PC-9 (cell line): Measurements from ENCODE around the gene SLC44A3. TPM values are rescaled to one million over a fixed set of nuclear protein-coding genes. Genes with fewer than 3 reads are reported as not detected.
A peak's percentile ranks its signal among the peaks of the same experiment; 100 is the strongest.

Experiments
- BruUV-seq: library from RNA; stranded (reverse); fragments of 400-500 nt; replicated peaks from 2 replicates; lab custom pipeline; 2021; lab: Mats Ljungman, UMichigan
- CTCF ChIA-PET: fragments of 300-600 bp; sonication (Branson Sonifier 250); formaldehyde crosslinking; loops from one replicate; lab custom pipeline; 2022; ENCODE audit warnings: antibody characterized with exemption; lab: Charles Lee
- POLR2A ChIA-PET: fragments of 300-600 bp; sonication (Branson Sonifier 250); formaldehyde crosslinking; loops from one replicate; lab custom pipeline; 2022; ENCODE audit warnings: antibody characterized with exemption; ENCODE audit not compliant: unreplicated experiment; lab: Charles Lee
- DNase-seq, 2 experiments: peaks; one replicate each; pipeline versions ENCODE4 v3.0.0 to v3.0.0-alpha.2; 2015 to 2022; ENCODE audit warnings: mixed read lengths in 1 of 2
- H2AFZ ChIP-seq: fragments of 200-600 bp; sonication (generic); 2 replicates; pipeline ENCODE4 v1.8.1; 2017; ENCODE audit warnings: antibody characterized with exemption
- H3F3A ChIP-seq: fragments of 200-600 bp; sonication (generic); 2 replicates; pipeline ENCODE4 v1.8.1; 2017; ENCODE audit warnings: antibody characterized with exemption, mild to moderate bottlenecking, low read depth; ENCODE audit not compliant: insufficient read depth
- H3K27ac ChIP-seq: fragments of 200-600 bp; sonication (generic); 2 replicates; pipeline ENCODE4 v1.6.1; 2016; ENCODE audit warnings: mixed run types
- H3K27me3 ChIP-seq: fragments of 200-600 bp; sonication (generic); 2 replicates; pipeline ENCODE4 v1.6.1; 2016; ENCODE audit warnings: low read depth, mixed run types; ENCODE audit not compliant: insufficient read depth
- H3K36me3 ChIP-seq: fragments of 200-600 bp; sonication (generic); 2 replicates; pipeline ENCODE4 v1.6.1; 2016; ENCODE audit warnings: low read depth, mixed run types
- H3K4me1 ChIP-seq: fragments of 200-600 bp; sonication (generic); replicated peaks from 2 replicates; pipeline ENCODE4 v1.6.1; 2016; ENCODE audit warnings: mixed run types; ENCODE audit not compliant: insufficient read depth
- H3K4me2 ChIP-seq: fragments of 200-600 bp; sonication (generic); 2 replicates; pipeline ENCODE4 v1.6.1; 2017; ENCODE audit warnings: mixed run types
- H3K4me3 ChIP-seq: fragments of 200-600 bp; sonication (generic); 2 replicates; pipeline ENCODE4 v1.6.1; 2016; ENCODE audit warnings: mixed run types
- H3K79me2 ChIP-seq: fragments of 200-600 bp; sonication (generic); 2 replicates; pipeline ENCODE4 v1.6.1; 2017; ENCODE audit warnings: low read depth, mixed run types
- H3K9me2 ChIP-seq: fragments of 200-600 bp; sonication (generic); 2 replicates; pipeline ENCODE4 v1.8.1; 2017; ENCODE audit warnings: mild to moderate bottlenecking; ENCODE audit not compliant: insufficient read depth
- H3K9me3 ChIP-seq: fragments of 200-600 bp; sonication (generic); 2 replicates; pipeline ENCODE4 v1.8.1; 2016; ENCODE audit warnings: low read depth; ENCODE audit not compliant: insufficient read depth
- H4K20me1 ChIP-seq: fragments of 200-600 bp; sonication (generic); 2 replicates; pipeline ENCODE4 v1.8.1; 2017; ENCODE audit not compliant: insufficient read depth
- CTCF ChIP-seq: fragments of 200-600 bp; sonication (generic); conservative IDR thresholded peaks from 2 replicates; pipeline ENCODE4 v1.6.1; 2017; ENCODE audit warnings: mixed run types, antibody characterized with exemption, mild to moderate bottlenecking, moderate library complexity
- EZH2 ChIP-seq: fragments of 200-600 bp; sonication (generic); IDR thresholded peaks from 2 replicates; pipeline ENCODE4 v1.8.0; 2017; ENCODE audit warnings: antibody characterized with exemption, low read depth
- intact Hi-C: fragments of 100-400 bp; cut with micrococcal nuclease; formaldehyde crosslinking; loops from one replicate; pipeline ENCODE4 v1.10.0; 2022; ENCODE audit not compliant: unreplicated experiment
- total RNA-seq: library from RNA; stranded (reverse); gene quantifications from 2 replicates; pipeline ENCODE4 v1.2.3, GENCODE V29; 2021

Gene SLC44A3
- total RNA-seq, 1 experiment from 2014 or later, result 17.5 TPM

- no peaks in the 10 kb centered on the region for H3K27me3 ChIP-seq
- ChIA-PET POLR2A (interaction anchor here (0.6 kb wide), 2 partner anchors 71 to 96 kb away, joined by 4 to 6 read pairs; no protein-coding TSS in a partner anchor), CTCF (no interaction called here)
- peaks cover 75% of the 10 kb centered on the region for H3K4me1 ChIP-seq
- DNase-seq, result peak; percentile 63 to 82
- no peaks in the 10 kb centered on the region for H3K9me3 ChIP-seq
- peaks cover 24% of the 10 kb centered on the region for H3F3A ChIP-seq
- intact Hi-C loops, result loop anchor here (2.0 to 5.0 kb wide), 6 partner anchors 47 to 398 kb away; partner anchors contain the start of gene RWDD3
- H3K4me3 ChIP-seq, result peak overlapping the region; percentile 67
- H3K79me2 ChIP-seq, result peaks cover 78% of the 10 kb centered on the region
- no peak for TF ChIP-seq EZH2
- no peak for TF ChIP-seq CTCF
- TSS peak; percentile 37 for BruUV-seq
- H2AFZ ChIP-seq, result peak overlapping the region; percentile 83
- H3K9me2 ChIP-seq, result no peaks in the 10 kb centered on the region
- H3K27ac ChIP-seq, result peak overlapping the region; percentile 64
- peaks cover 21% of the 10 kb centered on the region for H4K20me1 ChIP-seq
- peaks cover 28% of the 10 kb centered on the region for H3K36me3 ChIP-seq
- H3K4me2 ChIP-seq, result peak overlapping the region; percentile 81
Measured at GRCh38 chr1:94925561-94926125, 105.5 kb downstream of the SLC44A3 start.

- Histone ChIP-seq H3K4me1 (peaks cover 72% of the 10 kb centered on the region), H3K9me2 (no peaks in the 10 kb centered on the region), H4K20me1 (peaks cover 15% of the 10 kb centered on the region), H3K27ac (peak overlapping the region; percentile 64), H3K4me2 (peak overlapping the region; percentile 81), H3K27me3 (no peaks in the 10 kb centered on the region), H3K9me3 (no peaks in the 10 kb centered on the region), H3K79me2 (peaks cover 71% of the 10 kb centered on the region), H3F3A (peaks cover 24% of the 10 kb centered on the region), H3K36me3 (peaks cover 24% of the 10 kb centered on the region), H2AFZ (peak overlapping the region; percentile 83), H3K4me3 (peak overlapping the region; percentile 67)
- DNase-seq, result peak; percentile 47 to 53
- intact Hi-C loops, result loop anchor here (2.0 to 5.0 kb wide), 6 partner anchors 46 to 399 kb away; partner anchors contain the start of gene RWDD3
- ChIA-PET POLR2A (interaction anchor here (0.6 to 0.7 kb wide), 4 partner anchors 72 to 600 kb away, joined by 3 to 6 read pairs (median 5); no protein-coding TSS in a partner anchor), CTCF (interaction anchor here (0.9 kb wide), 1 partner anchor 72 kb away, joined by 6 read pairs; no protein-coding TSS in a partner anchor)
- BruUV-seq, result no TSS peak
- peak; percentile 67 for TF ChIP-seq CTCF
- TF ChIP-seq EZH2, result no peak
Measured at GRCh38 chr1:94926126-94926914, 106.2 kb downstream of the SLC44A3 start.

- DNase-seq, result peak; percentile 80 to 95
- peak within 1 kb of the TSS; percentile 67 for H3K4me3 ChIP-seq
- no peaks in the 10 kb centered on the region for H3K27me3 ChIP-seq
- H3K27ac ChIP-seq, result peak within 1 kb of the TSS; percentile 64
- ChIA-PET POLR2A (interaction anchor here (0.6 to 0.7 kb wide), 4 partner anchors 64 to 601 kb away, joined by 3 to 6 read pairs (median 4); no protein-coding TSS in a partner anchor), CTCF (interaction anchor here (0.9 kb wide), 1 partner anchor 72 kb away, joined by 6 read pairs; no protein-coding TSS in a partner anchor)
- H3K79me2 ChIP-seq, result peaks cover 65% of the 10 kb centered on the region
- H3K36me3 ChIP-seq, result peaks cover 19% of the 10 kb centered on the region
- intact Hi-C loops, result loop anchor here (1.0 to 5.0 kb wide), 8 partner anchors 45 to 400 kb away; partner anchors contain the start of gene RWDD3
- H3K9me3 ChIP-seq, result no peaks in the 10 kb centered on the region
- H3K4me2 ChIP-seq, result peak within 1 kb of the TSS; percentile 81
- peaks cover 67% of the 10 kb centered on the region for H3K4me1 ChIP-seq
- TF ChIP-seq CTCF, result no peak
- no peak for TF ChIP-seq EZH2
- H3K9me2 ChIP-seq, result no peaks in the 10 kb centered on the region
- no TSS peak for BruUV-seq
- peaks cover 15% of the 10 kb centered on the region for H4K20me1 ChIP-seq
- H3F3A ChIP-seq, result peaks cover 24% of the 10 kb centered on the region
- H2AFZ ChIP-seq, result peak within 1 kb of the TSS; percentile 84
Measured at GRCh38 chr1:94926915-94927404, 106.8 kb downstream of the SLC44A3 start, which contains the start of gene CNN3. Gene CNN3, minus strand, starts transcription at chr1:94927110. Its CDS starts 216 bp downstream, at chr1:94926894.
